Liver (tissue), 3 donors: ENCODE results near the gene ELL3.

ENCODE experiments used
- EGR1 ChIP-seq, 2 donors: IDR thresholded peaks; 2 replicates each; pipeline ENCODE4 v1.6.1; 2016 to 2018; ENCODE audit warnings: antibody characterized with exemption in 2 of 2, low read depth in 2 of 2
- FOXA1 ChIP-seq: IDR thresholded peaks from 2 replicates; pipeline ENCODE4 v1.6.1; 2016; ENCODE audit warnings: antibody characterized with exemption
- GABPA ChIP-seq, 2 donors: IDR thresholded peaks in 1 of 2; conservative IDR thresholded peaks in 1 of 2; 2 replicates each; pipeline ENCODE4 v1.6.1; 2016; ENCODE audit warnings: antibody characterized with exemption in 2 of 2, mild to moderate bottlenecking in 1 of 2, moderate library complexity in 1 of 2
- HNF4G ChIP-seq: IDR thresholded peaks from 2 replicates; pipeline ENCODE4 v1.6.1; 2016; ENCODE audit warnings: antibody characterized with exemption
- JUND ChIP-seq, 2 donors: IDR thresholded peaks; 2 replicates each; pipeline ENCODE4 v1.6.1; 2016; ENCODE audit warnings: antibody characterized with exemption in 2 of 2
- RAD21 ChIP-seq, 2 donors: IDR thresholded peaks; 2 replicates each; pipeline ENCODE4 v1.6.1; 2016; ENCODE audit warnings: antibody characterized with exemption in 2 of 2, mild to moderate bottlenecking in 2 of 2
- TAF1 ChIP-seq: conservative IDR thresholded peaks from 2 replicates; pipeline ENCODE4 v1.6.1; 2016; ENCODE audit warnings: antibody characterized with exemption, mild to moderate bottlenecking
- YY1 ChIP-seq: IDR thresholded peaks from 2 replicates; pipeline ENCODE4 v1.6.1; 2016; ENCODE audit warnings: antibody characterized with exemption, mild to moderate bottlenecking
- TF ChIP-seq, protein P1 (sequence below): IDR thresholded peaks from 2 replicates; pipeline ENCODE4 v1.6.1; 2016; ENCODE audit warnings: antibody characterized with exemption, mild to moderate bottlenecking
- TF ChIP-seq, protein P2 (sequence below): fragments of 150-350 bp; IDR thresholded peaks from 2 replicates; pipeline ENCODE4 v1.5.1; 2017; ENCODE audit warnings: improper control_type of control experiment, low read depth, low read length; ENCODE audit not compliant: missing input control
- TF ChIP-seq, protein P3 (sequence below): IDR thresholded peaks from 2 replicates; pipeline ENCODE4 v1.6.1; 2016; ENCODE audit warnings: antibody characterized with exemption
- TF ChIP-seq, protein P4 (sequence below): IDR thresholded peaks from 2 replicates; pipeline ENCODE4 v1.6.1; 2016; ENCODE audit warnings: antibody characterized with exemption
- TF ChIP-seq, protein P5 (sequence below): IDR thresholded peaks from 2 replicates; pipeline ENCODE4 v1.6.1; 2016; ENCODE audit warnings: antibody characterized with exemption
- donor health status: healthy.
- donor health status: healthy.

DNA sequence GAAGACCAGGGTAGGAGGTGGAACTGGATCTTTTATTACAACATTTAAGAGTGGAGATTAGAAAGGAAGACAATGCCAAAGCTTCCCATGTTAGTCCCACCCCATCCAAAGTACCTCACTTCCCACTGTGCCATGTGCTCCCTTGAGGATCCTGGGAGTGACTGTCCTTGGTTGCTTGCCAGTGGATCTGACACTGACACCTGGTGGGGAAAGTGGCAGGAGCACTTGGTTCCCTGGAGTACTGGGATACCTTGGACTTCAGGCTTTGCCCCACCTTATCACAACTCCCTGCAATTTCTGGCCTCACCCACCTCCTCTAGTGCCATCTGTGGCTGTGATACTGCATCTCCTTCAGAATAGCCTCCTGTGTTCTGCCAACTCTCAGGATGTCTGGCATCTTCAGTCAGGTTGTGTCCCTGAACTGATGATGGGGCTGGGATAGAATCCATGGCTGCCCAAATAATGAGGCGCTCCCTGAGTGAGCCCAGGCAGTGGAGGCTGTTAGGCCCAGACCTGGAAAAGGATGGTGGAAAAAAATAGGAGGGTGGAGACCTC lies 1.3 kb downstream of the ELL3 start:
- TF ChIP-seq, protein P1, sequence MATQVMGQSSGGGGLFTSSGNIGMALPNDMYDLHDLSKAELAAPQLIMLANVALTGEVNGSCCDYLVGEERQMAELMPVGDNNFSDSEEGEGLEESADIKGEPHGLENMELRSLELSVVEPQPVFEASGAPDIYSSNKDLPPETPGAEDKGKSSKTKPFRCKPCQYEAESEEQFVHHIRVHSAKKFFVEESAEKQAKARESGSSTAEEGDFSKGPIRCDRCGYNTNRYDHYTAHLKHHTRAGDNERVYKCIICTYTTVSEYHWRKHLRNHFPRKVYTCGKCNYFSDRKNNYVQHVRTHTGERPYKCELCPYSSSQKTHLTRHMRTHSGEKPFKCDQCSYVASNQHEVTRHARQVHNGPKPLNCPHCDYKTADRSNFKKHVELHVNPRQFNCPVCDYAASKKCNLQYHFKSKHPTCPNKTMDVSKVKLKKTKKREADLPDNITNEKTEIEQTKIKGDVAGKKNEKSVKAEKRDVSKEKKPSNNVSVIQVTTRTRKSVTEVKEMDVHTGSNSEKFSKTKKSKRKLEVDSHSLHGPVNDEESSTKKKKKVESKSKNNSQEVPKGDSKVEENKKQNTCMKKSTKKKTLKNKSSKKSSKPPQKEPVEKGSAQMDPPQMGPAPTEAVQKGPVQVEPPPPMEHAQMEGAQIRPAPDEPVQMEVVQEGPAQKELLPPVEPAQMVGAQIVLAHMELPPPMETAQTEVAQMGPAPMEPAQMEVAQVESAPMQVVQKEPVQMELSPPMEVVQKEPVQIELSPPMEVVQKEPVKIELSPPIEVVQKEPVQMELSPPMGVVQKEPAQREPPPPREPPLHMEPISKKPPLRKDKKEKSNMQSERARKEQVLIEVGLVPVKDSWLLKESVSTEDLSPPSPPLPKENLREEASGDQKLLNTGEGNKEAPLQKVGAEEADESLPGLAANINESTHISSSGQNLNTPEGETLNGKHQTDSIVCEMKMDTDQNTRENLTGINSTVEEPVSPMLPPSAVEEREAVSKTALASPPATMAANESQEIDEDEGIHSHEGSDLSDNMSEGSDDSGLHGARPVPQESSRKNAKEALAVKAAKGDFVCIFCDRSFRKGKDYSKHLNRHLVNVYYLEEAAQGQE: no peak
- TF ChIP-seq, protein P2, sequence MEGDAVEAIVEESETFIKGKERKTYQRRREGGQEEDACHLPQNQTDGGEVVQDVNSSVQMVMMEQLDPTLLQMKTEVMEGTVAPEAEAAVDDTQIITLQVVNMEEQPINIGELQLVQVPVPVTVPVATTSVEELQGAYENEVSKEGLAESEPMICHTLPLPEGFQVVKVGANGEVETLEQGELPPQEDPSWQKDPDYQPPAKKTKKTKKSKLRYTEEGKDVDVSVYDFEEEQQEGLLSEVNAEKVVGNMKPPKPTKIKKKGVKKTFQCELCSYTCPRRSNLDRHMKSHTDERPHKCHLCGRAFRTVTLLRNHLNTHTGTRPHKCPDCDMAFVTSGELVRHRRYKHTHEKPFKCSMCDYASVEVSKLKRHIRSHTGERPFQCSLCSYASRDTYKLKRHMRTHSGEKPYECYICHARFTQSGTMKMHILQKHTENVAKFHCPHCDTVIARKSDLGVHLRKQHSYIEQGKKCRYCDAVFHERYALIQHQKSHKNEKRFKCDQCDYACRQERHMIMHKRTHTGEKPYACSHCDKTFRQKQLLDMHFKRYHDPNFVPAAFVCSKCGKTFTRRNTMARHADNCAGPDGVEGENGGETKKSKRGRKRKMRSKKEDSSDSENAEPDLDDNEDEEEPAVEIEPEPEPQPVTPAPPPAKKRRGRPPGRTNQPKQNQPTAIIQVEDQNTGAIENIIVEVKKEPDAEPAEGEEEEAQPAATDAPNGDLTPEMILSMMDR: peak; percentile 46
- TF ChIP-seq YY1 (no peak), TAF1 (no peak), GABPA (IDR thresholded peaks at IDR 0.05 in 1 of 2, conservative IDR thresholded peaks at IDR 0.05 in 1 of 2) (peak in 1 of 2 donors; percentile 19), HNF4G (no peak), FOXA1 (no peak), JUND (IDR thresholded peaks at IDR 0.05) (no peak), RAD21 (IDR thresholded peaks at IDR 0.05) (peak; percentile 46 to 63), EGR1 (IDR thresholded peaks at IDR 0.05; ENCODE audit: low read depth in 2 of 2) (no peak)
- TF ChIP-seq, protein P3, sequence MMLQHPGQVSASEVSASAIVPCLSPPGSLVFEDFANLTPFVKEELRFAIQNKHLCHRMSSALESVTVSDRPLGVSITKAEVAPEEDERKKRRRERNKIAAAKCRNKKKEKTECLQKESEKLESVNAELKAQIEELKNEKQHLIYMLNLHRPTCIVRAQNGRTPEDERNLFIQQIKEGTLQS: no peak
- TF ChIP-seq, protein P4, sequence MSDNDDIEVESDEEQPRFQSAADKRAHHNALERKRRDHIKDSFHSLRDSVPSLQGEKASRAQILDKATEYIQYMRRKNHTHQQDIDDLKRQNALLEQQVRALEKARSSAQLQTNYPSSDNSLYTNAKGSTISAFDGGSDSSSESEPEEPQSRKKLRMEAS: peak; percentile 55
- TF ChIP-seq, protein P5, sequence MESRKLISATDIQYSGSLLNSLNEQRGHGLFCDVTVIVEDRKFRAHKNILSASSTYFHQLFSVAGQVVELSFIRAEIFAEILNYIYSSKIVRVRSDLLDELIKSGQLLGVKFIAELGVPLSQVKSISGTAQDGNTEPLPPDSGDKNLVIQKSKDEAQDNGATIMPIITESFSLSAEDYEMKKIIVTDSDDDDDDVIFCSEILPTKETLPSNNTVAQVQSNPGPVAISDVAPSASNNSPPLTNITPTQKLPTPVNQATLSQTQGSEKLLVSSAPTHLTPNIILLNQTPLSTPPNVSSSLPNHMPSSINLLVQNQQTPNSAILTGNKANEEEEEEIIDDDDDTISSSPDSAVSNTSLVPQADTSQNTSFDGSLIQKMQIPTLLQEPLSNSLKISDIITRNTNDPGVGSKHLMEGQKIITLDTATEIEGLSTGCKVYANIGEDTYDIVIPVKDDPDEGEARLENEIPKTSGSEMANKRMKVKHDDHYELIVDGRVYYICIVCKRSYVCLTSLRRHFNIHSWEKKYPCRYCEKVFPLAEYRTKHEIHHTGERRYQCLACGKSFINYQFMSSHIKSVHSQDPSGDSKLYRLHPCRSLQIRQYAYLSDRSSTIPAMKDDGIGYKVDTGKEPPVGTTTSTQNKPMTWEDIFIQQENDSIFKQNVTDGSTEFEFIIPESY: no peak
